ENCODE measurements around the gene FOXL2NB.

DNA sequence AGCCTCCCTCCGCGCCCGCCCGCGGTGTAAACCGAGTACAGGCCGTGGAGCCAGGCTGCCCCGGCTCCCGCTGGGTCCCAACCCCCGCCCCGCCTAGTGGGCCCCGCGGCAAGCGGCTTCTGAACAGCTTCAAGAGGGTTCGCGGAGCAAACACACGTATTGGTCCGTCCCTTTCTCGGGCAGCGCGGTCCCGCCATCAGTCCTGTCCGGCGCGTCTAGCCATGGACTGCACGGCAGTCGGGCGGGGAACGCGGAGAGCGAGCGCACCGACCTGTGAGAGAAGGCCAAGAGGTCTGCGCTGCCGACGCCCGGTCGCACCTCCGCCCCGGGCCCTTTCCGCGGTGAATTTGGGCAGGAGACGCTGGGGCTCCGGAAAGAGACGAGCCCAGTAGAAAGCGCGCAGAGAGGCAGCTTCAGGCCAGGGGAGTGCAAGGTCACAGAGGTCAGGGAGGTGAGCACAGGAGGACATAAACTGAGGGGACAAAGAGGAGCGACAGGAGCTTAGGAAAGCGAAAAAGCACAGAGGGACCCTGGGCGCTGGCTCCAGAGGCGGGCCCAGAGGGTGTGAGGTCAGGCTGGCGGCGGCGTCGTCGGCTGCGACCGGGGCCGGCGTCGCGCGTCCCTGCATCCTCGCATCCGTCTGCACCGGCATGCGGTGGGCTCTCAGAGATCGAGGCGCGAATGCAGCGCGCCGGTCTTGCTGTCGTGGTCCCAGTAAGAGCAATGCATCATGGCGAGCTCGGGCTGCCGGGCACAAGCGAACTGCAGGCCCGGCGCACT, 1.9 kb upstream of the FOXL2NB start:
- TF ChIP-seq, protein P1, sequence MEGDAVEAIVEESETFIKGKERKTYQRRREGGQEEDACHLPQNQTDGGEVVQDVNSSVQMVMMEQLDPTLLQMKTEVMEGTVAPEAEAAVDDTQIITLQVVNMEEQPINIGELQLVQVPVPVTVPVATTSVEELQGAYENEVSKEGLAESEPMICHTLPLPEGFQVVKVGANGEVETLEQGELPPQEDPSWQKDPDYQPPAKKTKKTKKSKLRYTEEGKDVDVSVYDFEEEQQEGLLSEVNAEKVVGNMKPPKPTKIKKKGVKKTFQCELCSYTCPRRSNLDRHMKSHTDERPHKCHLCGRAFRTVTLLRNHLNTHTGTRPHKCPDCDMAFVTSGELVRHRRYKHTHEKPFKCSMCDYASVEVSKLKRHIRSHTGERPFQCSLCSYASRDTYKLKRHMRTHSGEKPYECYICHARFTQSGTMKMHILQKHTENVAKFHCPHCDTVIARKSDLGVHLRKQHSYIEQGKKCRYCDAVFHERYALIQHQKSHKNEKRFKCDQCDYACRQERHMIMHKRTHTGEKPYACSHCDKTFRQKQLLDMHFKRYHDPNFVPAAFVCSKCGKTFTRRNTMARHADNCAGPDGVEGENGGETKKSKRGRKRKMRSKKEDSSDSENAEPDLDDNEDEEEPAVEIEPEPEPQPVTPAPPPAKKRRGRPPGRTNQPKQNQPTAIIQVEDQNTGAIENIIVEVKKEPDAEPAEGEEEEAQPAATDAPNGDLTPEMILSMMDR (IDR thresholded peaks at IDR 0.05; ENCODE audit: low read length): no peak
- no peak for TF ChIP-seq EZH2 (IDR thresholded peaks at IDR 0.05; ENCODE audit: borderline replicate concordance, low read length)

All from OCI-LY1 (cell line).